Activated CD4-positive, CD25-positive, alpha-beta regulatory T cell treated with anti-CD3 and anti-CD28 coated beads, Interleukin-2, amount 50 U/mL, for 16 hours (primary cell): ENCODE results near the gene SF3B2.
A peak's percentile ranks its signal among the peaks of the same experiment; 100 is the strongest.
"Not testable (repeated sequence)": the region's sequence is repeated elsewhere in the genome, so short reads cannot be mapped to it uniquely, and the experiment has no call there.

Source experiments
- DNase-seq: peaks from one replicate; pipeline ENCODE4 v3.0.0-alpha.2; 2020; ENCODE audit warnings: low read depth, low spot score

Gene SF3B2

DNA sequence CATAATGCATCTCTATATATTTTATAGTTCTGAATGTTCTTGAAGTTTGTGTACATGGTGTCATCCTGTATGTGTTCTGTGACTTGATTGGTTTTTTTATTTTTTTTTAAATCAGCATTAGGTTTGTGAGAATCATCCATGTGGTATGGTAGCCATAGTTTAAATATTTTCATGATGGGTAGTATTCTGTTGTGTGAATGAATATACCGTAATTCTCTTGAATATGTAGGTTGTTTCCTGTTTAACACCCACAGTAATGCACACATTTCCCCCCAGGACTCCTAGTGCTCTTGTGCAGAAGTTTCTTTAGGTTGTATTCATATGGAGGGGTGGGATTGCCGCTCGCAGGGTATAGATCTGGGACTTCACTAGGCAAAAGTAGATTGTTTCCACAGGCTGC lies 19.9 kb downstream of the SF3B2 start:
- no peak for DNase-seq

DNA sequence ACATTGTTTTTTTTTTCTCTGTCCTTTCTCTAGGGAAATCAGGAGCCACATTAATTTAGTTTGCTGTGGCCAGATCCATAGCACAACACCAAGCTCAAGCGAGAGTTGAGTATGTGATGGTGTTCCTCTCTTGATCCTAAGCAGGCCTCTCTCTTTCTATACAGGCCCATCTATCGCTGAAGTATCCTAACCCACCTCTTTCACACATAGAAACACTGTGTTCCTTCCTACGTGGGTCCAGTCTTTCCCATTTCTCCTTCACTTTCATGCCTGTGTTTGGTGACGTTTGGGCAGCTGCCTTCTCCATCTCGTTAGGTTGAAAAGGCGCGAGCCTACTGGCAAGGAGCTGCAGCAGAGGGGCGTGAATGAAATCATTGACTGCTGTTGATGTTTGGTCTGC lies 20.4 kb downstream of the SF3B2 start:
- DNase-seq, result no peak

DNA sequence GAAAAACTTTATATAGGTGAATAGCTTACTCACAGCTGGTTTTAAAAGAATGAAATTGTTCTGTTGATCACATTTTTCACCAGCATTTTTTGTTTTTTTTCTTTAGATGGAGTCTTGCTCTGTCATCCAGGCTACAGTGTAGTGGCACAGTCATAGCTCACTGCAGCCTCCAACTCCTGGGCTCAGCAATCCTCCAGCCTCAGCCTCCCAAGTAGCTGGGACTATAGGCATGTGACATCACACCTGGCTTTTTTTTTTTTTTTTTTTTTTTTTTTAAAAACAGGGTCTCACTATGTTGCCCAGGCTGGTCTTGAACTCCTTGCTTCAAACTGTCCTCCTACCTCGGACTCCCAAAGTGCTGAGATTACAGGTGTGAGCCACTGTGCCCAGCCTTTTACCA lies 21.5 kb downstream of the SF3B2 start:
- no peak for DNase-seq

DNA sequence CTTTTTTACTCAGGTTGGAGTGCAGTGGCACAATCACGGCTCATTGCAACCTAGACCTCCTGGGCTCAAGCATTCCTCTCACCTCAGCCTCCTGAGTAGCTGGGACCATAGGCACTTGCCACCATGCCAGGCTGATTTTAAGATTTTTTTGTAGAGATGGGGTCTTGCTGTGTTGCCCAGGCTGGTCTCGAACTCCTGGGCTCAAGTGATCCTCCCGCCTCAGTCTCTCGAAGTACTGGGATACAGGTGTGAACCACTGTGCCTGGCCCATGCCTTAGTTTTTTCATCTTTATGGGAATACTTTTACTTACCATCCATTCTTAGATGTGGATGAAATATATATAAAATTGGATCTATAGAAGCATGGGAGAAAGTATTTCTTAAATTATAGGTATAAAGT lies 23.1 kb downstream of the SF3B2 start:
- DNase-seq, result no peak

GRCh38 chr11:66076561-66076960 lies 24.4 kb downstream of the SF3B2 start:
- no peak for DNase-seq

DNA sequence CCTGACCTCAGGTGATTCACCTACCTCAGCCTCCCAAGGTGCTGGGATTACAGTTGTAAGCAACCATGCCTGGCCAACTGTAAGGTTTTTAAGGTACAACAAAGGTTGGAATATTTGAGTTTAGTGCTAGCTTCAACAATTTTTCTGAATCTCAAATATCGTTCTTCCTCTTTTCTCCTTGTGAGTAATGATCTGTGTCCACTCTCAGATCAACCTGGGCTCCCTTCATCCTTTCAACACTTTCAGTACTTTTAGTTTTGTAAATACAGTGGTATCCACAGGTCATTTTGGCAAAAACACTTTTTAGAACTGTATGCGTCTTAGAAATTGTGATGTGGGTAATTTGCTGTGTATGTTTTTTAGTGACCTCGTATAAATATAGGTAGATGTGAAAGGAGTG lies 25.8 kb downstream of the SF3B2 start:
- DNase-seq, result no peak

DNA sequence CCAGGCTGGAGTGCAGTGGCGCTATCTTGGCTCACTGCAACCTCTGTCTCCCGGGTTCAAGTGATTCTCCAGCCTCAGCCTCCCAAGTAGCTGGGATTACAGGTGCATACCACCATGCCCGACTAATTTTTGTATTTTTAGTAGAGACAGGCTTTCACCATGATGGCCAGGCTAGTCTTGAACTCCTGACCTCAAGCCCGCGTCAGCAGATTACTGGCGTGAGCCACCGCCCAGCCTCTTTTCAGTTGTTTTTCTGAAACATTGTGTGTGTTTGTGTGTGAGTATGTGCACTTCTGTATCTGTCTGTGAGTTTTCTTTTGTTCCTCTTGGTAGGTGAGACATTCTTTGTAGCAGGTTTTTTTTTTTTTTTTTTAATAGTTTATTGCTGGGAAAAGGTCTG lies 26.8 kb downstream of the SF3B2 start:
- DNase-seq, result not testable (repeated sequence)

DNA sequence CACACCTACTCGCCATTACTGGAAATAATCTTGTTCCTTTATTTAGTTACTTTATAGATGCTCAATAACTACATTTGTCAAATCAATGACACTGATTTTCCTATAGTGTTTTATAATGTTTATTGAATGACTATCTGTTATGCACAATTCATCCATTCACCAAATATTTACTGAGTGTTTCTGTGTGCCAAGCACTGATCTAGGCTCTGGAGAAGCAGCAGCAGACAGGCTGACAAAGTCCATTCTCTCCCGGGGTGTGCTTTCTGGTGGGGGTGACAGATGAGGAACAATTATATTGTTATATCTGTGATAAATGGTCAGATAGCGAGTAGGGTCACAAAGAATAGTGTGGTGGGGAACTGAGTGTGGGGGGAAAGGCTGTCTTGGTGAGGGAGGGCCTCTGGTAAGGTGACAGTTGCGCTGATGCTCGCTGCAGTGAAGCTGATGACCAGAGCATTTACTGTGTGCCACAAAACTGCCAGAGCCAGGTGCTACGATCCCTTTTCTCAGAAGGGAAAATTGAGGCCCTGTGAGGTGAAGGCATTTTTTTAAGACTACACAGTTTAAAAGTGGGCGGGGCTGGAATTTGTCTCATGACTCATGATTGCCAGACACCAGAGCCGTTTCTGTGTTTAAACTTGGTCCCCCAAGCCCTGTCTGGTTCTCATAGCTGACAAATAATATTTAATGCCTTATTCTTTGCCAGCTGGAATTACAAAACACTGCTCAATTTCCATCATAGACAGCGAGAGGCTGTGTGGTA lies 28.1 kb downstream of the SF3B2 start:
- DNase-seq, result peak; percentile 38

DNA sequence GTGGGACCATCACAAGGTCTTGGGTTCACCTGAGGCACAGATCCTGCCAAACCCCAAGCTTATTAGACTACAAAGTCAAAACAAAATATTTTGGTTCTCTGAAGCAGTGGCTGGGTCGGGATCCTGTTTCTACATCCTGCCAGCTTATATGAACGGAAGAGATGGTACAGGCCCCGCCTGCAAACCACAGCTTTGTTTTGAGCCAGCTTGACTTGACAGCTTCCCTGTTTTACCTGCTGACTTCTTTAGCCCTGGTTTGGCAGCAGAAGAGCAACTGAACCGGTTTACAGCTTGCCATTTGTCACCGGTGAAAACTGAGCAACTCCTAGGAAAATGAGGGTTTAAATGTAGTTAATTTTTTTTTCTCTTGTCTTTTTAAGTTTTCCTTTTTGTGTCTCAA lies 29.3 kb downstream of the SF3B2 start:
- peak; percentile 60 for DNase-seq

DNA sequence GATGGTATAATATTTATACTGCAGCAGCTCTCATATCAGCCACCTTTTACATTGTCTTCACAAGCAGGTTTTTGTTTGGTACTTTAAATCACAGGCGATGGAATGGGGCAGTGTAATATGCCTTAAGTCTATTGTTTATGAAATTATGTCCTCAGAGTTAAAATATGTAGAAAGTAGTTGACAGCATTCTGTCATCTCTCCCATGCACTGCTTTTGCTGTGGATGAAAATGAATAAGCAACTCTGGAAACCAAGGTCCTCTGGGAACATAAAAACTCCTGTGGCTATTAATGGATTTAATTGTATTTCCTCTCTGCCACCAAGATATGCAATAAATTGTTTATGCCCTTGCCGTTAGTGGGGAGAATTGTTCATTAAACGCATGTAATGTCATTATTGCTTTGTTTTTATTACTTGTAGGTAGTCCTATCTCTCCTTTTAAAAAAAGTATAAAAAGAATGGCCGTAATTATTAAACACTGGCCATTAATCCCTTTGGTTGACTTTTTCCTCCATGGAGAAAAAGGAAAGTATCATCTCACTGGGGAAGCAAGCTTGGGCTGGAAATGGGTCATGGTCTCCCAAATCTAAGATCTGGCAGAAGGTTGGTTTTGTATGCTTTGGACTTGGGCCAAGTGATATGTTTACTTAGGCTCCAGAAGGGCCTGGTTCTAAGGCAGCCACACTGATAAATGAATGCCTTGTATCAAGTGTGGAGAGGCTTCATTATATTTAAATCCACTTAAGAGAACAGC lies 31.0 kb downstream of the SF3B2 start:
- DNase-seq, result no peak

GRCh38 chr11:66083767-66084166 lies 31.6 kb downstream of the SF3B2 start:
- no peak for DNase-seq

DNA sequence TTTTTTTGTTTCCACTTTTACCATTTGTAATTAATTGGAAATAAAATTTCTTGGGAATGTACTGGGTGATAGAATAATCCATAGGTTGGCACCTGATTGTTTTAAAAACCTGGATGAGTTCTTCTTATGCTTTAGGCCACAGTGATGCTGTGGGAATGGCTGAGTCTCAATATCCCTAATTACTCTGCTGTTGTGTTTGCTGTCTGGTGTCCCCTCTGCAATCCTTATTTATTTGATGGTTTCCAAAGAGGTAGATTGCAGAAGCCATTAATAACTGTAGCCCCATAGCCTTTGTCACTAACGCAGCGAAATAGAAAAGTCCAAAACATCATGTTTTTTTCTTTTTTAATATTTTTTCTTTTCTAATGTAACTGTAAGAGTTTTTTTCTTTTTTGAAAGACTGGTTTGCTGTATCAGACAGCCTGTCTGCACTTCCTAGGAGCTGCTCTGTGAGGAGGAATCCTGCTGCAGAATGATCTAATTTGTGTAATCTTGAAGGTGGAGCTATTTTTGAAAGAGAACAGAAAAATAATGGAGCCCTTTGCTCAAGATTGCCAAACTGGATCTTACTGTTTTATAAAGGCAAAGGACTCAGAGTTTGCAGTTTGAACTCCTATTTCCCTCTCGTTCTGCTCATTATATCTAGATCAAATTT lies 32.8 kb downstream of the SF3B2 start:
- no peak for DNase-seq

- no peak for DNase-seq
Measured at GRCh38 chr11:66087148-66087908, 35.2 kb downstream of the SF3B2 start.

DNA sequence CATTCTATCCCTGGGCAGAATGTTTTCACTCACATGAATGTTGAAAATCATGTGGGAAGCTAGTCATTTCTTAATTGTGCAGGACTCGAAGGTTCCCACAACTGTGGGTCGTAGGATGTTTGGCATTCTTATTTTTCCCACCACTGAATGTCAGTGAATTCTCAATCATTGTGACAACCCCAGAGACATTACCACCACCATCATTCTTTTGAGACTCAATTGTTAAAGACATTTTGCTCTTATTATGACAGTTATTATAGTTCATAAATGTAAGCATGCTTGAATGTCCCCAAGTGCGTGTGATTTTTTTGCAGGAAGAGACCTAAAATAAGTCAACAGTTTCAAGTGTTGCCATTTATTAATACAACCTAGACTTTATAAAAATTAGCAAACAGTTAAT lies 36.9 kb downstream of the SF3B2 start:
- no peak for DNase-seq

DNA sequence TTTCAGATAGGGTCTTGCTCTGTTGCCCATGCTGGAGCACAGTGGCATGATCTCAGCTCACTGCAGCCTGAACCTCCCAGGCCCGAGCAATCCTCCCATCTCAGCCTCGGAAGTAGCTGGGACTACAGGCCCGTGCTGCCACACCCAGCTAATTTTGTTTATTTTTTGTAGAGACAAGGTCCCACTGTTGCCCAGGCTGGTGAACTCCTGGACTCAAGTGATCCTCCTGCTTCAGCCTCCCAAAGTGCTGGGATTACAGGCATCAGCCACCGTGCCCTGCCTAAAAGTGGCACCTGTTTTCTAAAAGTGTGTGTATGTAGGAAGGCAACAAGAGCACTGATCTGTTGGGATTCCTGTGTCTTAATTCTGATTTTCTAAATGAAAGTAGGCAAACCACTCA lies 38.1 kb downstream of the SF3B2 start:
- no peak for DNase-seq

DNA sequence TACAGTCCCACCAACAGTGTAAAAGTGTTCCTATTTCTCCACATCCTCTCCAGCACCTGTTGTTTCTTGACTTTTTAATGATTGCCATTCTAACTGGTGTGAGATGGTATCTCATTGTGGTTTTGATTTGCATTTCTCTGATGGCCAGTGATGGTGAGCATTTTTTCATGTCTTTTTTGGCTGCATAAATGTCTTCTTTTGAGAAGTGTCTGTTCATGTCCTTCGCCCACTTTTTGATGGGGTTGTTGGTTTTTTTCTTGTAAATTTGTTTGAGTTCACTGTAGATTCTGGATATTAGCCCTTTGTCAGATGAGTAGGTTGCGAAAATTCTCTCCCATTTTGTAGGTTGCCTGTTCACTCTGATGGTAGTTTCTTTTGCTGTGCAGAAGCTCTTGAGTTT lies 40.0 kb downstream of the SF3B2 start:
- DNase-seq, result not testable (repeated sequence)

GRCh38 chr11:66099746-66100145 lies 47.6 kb downstream of the SF3B2 start:
- DNase-seq, result not testable (repeated sequence)

DNA sequence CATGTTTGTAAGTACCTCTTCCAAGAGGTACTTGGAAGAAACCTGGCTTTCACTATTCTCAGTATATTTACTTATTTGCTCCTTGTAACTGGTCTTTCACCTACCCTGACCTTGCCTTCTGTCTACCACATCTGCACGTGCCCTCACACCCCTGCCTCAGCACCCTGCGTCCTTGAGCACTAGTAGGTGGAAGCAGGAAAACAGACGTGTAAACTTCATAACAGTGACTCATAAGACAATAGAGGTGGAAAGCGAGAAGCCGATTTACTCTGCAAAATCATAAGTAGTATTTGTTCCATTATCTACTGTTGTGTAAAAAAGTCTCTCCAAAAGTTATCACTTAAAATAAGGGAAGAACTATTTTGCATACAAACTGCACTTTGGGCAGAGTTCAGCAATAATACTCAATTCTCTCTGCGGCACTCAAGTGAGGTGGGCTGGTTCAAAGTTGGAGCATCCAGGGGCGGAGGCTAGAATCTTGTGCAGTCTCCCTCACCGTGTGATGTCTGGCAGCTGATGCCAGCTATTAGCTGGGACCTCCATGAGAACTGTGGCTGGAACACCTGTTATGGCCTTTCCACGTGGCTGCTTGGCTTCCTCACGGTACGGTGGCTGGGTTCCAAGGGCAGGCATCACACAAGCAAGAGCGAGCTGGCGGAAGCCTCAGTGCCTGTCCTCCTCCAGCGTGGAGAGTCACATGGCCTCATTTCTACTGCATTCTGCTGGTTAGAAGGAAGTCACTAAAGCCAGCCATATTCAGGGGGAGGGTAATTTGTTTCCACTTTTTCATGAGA lies 48.3 kb downstream of the SF3B2 start:
- DNase-seq, result peak; percentile 20

- DNase-seq, result no peak
Measured at GRCh38 chr11:66101066-66101464, 48.9 kb downstream of the SF3B2 start.

- DNase-seq, result no peak
Measured at GRCh38 chr11:66104057-66104638, 52.0 kb downstream of the SF3B2 start.
